8988T (cell line): ENCODE data around the gene HCFC1.
A peak's percentile ranks its signal among the peaks of the same experiment; 100 is the strongest.

Experiments used
- DNase-seq: peaks from one replicate; pipeline ENCODE4 v3.0.0; 2011

The HCFC1 gene

DNA sequence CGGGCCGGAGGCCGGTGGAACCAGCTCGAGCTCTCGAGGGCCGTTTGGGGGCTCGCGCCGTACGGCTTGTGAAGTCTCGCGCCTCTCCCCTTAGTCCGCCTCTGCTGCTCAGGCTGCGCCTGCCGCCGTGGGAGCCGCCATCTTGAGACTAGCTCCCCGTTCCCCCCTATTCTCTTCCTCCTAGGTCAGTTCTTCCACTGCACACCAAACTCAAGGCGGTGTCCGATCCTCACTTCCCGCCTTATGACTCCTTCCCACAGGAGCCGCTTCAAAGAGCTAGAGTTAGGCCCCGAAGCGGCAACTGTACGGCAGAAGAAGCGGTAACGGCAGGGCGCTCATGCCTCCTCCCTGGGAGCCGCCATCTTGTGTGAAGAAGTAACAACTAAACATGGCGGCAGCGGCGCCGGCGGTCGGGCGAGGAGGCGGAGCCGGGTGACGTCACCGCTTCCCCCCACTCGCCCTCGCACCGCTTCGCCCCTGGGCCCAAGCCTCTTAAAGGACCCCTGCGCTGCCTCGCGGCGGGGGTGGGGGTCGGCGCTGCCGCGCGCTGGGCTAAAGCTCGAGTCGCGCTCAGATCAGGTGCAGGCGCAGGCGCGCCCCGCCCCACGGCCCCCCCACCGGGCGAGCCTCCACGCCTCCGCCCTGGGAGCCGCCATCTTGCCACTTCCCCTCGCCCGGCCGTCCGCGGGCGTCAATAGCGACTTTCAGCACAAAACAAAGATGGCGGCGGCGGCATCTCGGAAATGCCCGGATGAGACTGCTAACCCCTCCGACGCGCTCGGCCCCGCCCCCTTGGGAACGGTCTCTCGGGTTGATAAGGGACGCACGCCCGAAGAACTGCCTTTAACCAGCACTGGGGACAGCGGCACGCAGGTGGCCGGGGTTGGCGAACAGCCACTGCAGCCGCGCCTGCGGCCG is at the start of gene HCFC1:
TSS of gene HCFC1 (minus strand) at position 369 of the 918 bp plus-strand sequence. CDS start 978 bp downstream, outside the sequence.
- DNase-seq, result peak; percentile 92

DNA sequence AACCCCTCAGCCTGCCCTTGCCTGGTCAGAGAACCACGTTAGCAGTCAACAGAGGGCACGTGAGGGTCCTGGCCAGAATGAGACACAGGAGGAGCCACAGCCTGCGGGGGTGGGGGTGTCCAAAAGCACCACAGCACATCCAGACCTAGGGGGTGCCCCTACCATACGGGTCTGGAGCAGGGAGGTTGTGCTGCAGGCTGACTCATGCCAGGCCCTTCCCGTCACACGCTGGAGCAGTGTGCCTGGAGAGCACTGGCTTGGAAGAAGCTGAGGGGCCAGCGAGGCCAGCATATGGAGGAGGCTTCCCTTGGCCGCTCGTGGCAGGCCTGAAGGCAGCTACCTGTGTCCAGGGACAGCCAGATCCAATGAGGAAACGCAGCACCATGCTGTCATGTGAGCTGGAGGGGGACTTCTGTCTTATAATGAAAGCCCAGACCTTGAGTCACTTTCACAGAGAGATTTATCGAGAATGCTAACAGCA is 49.6 kb upstream of the HCFC1 start:
- DNase-seq, result no peak

DNA sequence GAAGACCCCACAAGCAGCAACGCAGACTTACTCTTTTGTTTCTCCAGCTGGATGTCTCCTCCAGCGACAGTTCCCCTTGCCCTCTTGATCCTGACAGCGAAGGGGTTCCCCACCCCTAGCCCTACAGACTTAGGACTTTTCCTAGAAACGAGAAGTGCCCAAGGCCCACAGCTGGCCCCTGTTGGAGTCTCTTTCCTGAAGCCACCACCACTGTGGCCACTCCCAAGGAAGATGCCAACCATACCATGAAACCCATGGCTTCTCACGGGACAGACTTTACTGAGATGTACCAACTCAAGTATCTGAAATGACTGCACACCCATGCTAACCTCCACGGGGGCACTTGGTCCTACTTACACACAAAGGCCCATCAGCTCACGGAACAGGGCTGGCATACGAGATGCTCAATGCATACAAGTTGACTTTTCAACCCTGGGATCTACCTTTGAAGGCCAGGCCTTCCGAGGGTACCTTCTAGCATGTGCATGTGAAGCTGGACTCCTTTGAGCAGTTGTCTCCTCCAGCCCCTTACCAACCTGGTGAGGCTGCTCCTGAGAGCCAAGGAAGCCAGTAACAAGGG is 49.0 kb upstream of the HCFC1 start:
- DNase-seq, result no peak

DNA sequence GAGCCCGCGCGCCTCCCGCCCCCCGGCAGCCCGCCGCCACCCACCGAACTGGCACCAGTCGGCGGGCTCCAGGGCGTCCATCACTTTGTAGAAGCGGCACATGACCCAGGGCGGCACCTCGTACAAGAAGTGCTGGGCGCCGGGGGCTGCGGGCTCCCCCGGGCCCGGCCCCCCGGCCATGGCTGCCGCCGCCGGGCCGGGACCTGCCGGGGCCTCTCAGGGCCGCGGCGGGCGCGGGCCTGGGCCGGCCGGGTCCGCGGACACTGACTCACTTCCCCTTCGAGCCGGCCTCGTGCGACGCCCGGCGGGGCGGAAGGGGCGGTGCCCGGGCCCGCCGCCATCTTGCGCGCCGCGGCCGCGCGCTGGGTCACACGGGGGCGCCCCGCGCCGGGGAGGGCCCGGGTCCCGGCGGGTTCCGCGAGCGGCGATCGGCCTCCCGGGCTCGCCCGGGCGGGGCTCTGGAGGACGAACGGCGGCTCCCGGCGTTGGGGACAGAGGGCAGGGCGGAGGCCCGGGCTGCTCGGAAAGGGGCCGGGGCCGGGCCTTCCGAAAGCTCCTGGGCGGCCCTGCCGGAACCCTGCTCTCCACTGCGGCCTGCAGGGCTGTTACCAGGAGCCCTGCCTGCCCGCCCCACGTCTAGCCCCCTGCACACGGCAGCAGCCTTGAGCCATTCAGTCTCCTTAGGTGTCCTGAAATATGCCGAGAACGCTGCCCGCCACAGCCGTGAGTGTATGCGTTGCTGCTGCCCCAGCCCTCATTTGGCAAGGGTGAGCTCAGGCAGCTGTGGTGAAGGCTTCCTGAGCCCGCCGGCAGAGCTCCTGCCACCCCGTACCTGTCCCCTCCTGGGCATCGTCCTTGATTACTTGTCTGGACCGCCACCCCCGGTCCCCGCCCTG is 48.3 kb upstream of the HCFC1 start, which contains the start of gene IRAK1:
TSS of gene IRAK1 (minus strand) at position 270 of the 896 bp plus-strand sequence. CDS start at position 180, 90 bp downstream.
- no peak for DNase-seq

DNA sequence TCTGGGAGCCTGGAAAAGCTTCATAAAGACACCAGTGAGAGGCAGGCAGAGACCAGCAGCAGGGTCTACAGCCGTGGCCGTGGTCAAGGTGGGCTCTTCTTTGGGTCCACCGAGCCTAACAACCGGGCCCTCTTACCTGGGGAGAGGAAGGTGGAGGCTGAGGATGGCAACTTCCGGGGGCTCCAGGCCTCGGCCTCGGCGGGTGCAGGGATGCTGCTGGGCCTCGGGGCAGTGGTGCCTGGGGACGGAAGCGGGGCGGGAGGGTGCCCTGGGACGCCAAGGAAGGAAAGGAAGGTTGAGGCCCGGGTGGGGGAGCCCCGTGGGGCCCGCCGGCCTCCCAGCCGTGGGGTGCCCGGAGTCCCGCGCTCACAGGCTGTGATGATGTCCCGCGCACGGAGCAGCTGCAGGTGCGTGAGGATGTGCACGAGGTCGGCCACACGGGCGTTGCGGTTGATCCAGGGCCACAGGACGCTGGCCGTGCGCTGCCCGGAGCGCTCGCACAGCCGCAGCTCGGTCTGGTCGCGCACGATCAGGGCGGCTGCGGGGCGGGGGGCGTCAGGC is 47.5 kb upstream of the HCFC1 start:
- no peak for DNase-seq

DNA sequence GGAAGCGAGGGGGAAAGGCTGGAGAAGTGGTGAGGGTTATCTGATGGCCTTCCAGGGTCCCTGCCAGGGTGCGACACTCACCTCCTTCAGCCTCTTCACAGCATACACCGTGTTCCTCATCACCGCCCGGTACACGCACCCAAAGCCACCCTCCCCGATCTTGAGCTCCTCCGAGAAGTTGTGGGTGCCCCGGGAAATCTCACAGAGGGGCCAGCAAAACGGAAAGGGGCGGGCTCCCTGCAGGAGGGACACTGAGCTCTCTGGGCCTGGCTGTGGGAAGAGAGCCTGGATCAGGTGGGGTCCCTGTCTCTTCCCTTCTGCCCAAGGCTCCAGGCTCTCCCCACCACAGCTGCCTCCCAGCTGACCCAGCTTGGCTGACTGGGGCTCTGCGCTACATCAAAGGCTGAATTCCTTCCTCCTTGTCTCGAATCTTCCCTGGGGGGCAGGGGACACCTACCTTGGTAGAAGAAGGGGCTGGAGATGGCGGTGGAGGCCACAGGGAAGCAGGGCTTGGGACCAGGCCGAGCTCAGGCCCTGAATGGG is 47.0 kb upstream of the HCFC1 start:
- no peak for DNase-seq

DNA sequence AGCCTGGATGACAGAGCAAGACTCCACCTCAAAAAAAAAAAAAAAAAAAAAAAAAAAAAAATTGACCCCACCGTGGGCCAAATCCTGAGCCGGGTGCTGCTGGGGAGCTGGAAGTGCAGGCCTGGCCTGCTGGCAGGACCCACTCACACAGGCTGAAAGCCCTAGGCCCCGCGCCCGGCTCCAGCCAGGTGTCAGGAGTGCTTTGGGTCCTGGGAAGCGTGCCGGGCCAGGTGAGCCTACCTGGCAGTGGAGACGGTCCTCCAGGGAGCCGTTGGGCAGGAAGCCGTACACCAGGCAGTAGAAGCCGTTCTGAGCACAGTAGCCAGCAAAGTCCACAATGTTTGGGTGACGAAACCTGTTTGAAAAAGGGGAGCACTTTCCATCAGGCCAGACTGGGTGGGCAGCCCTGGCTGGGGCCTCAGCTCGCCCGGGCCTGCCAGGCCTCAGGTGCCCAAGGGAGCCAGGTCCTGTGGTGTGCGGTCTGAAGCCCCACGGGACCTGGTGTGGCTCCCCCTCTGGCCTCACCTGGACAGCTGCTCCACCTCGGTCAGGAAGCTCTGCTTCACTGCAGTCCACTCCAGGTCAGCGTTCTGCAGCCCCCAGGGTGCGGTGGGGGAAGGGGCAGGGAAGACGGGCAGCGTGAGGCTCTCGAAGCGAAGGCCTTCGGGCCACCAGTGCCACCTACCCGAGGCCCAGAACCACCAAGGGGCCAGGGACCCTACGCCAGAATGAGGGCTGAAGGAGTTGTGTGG is 46.3 kb upstream of the HCFC1 start:
- no peak for DNase-seq

DNA sequence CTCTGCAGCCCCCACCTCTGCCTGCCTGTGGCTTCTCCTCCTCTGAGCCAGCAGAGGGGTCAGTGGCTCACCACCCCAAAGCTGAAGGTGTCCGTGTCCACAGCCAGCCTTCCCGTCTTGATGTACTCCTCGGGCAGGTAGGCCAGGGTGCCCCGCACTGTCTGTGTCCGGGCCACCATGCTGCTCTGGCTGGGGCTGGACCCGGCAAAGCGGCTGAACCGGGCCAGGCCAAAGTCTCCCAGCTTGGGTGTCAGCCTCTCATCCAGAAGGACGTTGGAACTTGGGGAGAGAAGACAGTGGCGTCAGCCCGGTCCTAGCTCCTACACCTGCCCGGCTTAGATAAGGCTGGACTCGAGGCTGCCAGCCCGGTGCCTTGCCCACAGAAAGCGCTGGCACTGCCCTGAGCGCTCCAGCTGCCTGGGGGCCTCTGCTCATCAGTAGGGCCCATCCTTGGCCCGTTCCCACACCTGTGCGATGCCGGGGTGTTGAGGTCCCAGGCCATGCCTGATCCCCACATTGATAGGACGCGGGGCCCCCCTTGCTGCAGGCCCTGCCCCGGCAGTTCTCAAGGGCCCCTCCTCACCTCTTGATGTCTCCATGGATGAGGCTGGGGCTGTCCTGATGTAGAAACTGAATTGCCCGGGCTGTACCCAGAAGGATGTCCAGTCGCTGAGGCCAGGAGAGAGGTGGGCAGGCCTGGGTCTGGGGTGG is 44.9 kb upstream of the HCFC1 start:
- no peak for DNase-seq

DNA sequence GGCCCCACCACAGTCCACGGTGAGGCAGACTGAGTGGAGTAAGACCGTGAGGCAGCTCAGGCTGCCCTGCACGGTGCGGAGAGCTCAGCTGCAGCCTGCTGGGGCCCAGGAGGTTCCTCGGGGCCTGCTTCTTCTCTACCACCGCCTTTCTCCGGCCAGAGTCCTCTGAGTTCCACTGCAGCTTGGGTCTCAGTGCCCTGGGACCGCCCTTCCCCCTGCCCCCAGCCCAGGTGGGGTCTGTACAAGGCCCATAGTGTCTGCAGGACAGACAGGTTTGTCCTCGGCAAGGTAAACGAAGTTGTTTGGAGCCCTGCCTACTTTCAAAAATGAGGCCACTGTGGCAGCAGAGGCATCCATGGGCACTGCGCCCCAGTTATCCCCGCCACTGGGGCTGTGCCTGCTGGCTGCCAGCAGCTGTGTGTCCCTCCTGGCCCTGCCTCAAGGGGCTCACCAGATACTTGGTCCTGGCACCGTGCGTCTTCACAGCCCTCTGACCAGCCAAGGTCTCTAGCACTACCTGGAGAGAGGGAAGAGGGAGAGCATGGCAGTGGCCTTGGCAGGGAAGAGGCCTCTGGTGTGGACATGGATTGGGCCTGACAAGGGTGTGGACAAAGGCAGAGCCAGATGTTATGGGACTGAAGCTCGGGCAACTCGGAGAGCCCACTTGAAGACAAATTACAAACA is 44.1 kb upstream of the HCFC1 start:
- no peak for DNase-seq

DNA sequence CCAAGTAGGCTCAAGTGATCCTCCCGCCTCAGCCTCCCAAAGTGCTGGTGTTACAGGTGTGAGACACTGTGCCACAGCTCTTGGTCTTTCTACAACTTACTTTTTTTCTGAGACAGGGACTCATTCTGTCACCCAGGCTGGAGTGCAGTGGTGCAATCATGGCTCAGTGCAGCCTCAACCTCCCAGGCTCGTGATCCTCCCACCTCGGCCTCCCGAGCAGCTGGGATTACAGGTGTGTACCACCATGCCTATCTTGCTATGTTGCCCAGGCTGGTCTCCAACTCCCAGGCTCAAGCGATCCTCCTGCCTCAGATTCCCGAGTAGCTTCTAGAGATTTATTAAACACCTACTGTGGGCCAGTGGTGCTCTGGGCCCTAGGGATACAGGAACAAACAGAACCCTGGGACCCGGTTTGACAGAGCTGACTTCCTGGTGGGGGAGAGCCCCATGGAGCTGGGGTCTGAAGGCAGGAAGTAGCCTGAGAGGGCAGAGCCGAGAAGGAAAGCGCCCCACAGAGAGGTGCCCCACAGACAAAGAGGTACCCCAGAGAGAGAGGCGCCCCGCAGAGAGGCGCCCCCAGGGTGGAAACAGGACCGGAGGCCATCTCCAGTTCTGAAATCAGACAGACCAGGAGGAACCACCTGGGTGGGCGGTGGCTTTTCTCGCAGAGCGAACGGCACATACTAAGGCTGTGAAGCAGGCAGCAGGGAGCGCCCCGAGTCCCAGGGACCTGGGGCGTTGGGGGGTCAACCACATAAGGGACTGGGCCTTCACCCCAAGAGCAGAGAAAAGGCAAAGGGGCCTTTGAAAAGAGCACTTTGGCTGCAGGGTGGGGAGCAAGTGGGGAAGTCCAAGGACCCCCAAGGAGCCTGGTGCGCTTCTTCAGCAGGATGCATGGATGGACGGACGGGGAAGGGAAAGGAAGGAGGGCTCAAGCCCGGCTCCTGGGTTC is 43.1 kb upstream of the HCFC1 start:
- no peak for DNase-seq

DNA sequence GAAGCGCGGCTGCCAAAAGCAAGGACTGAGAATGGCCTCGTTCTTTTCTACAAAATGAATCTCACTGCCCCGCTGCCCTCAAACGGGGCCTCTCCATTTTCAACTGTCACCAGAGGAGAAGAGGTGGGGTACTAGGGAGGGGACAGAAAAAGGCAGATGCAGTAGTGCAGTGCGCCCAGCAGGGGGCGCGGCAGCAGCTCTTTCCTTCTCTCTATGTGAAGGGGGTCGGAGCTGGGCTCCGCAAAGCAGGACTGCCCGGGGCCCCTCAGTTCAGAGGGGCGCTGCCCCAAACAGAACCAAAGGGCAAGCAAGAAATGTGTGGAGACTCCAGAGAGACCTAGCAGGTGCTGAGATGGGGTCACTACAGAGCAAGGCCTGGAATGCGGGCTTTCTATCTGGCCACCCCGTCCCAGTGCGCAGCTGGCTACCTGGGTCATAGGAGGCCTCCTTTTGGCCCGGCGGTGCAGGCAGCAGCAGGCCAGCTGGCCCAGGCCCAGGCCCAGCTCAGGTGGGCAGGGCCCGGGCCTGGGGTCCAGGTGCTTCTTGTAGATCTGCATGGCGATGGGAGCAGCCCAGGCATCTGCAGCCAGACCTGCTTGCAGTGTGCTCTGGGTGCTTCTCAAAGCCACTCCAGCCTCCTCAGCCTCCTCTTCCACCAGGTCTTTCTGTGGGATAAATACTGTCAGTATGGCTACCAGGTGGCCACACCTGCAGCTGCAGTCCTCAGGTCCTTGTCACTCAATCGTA is 42.2 kb upstream of the HCFC1 start:
- peak; percentile 81 for DNase-seq

DNA sequence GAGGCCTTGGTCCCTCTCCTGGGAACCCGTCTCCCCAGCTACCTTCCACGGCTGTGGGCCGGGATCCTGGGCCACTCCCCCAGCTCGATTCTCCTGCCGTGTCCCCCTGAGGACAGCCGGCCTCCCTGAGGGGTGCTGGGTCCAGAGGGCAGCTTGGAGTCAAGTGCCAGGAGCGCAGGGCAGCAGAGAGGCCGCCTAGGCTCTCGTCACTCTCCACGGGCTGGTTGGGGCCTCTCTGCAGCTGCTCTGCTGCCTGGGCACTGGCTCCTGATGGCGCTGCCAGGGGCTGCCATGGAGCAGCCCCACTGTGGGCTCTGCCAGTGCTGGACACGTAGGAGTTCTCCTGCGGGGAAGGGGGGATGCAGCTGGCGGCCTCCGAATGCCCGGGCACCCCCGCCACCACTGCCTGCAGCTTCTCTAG is 41.4 kb upstream of the HCFC1 start:
- DNase-seq, result no peak

DNA sequence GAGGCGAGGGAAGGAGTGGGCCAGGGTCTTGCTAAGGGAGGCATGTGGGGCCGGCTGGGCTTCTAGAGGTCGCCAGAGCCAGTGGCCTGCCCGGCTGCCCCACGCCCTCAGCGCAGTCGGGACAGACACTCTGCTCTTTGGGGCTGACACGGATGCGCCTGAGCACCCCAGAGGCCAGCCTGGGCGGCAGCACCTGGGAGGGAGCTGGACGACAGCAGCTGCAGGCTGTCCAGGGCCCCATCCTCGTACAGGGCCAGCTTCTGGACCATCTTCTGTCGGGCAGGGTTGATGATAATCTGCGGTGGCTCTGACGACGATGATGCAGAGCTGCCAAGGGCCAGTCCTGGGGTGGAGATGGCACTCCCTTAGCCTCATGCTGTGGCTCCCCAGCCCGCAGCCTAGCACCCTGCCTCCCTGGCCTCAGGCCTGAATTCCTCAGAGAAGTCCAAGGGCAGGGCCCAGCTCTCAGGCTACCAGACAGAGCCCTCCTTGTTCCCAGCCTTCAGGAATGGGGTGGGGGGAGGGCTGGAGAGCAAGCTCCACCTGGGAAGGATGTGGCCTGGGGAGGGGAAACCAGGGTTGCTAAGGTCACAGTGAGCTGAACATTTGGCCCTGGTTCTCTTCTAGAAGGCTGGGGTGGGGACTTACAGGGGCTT is 40.8 kb upstream of the HCFC1 start:
- DNase-seq, result no peak

DNA sequence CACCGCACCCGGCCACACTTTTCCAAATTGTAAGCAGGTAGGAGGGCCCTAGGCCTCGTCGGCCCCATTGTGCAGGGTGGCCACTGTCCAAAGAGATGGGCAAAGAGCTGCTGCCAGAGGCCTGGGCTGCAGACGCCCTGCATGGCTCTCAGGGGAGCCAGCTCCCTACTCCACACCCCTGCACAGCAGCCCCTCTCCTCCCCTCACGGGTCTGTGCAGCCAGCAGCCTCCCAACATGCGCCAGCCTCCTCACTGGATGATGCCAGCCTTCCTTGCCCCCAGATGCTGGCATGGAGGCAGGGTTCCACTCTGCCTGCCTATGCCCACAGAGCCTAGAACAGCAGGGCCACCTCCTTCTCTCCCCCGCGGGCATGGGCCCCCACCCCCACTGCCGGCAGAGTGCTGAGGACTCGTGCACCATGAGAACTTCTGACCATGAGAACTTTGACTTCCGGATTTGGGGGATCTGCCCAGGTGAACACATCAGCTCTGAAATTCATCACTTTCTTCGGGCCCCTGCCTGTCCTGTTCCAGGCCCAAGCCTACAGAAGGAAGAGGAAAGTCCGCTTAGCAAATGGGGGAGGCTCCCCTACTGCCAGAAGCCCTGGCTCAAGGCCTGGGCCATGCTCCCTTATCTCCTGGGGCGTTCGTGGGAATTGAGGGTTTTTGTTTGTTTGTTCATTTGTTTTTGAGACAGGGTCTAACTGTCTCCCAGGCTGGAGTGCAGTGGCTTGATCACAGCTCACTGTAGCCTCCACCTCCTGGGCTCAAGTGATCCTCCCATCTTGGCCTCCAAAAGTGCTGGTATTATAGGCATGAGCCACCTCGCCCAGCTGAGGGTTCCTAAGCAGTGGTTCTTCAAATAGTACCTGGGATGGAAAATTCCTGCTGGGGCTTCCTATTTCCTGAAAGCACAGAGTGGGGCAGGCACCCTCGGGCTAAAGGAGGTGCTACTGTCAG is 40.0 kb upstream of the HCFC1 start:
- no peak for DNase-seq

DNA sequence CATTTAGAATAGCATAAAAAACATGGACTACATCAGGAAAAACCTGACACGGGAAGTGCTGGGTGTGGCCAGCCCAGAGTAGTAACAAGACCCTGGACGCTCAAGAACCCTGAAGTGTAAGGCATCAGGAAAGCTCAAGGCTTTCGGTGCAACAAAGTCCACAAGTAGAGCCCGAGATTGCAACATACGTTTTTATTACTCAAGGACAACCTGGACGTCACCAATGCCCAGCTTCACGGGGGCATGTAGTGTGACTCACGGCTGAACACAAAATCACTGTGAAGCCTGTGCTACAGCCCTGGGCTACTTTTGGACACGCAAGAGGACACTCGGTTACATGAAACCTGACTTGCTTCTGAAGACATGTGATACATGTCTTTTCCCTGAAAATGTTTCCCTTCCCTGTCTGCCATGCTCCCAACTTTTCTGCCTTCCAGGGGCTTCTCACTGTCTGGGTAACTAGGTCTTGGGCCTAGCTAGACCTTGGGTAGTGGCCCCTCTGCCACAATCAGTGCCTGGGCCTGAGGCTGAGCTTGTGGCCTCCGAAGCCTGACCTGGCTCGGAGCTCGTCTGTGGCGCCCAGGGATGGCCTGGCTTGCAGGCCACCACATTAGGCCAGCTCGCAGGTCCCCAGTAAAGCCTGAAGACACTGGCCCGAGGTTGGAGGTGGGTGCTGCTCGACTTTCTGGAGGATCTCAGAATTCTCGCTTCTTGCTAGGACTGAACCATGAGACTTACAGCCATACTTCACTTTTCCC is 38.9 kb upstream of the HCFC1 start:
- DNase-seq, result no peak

DNA sequence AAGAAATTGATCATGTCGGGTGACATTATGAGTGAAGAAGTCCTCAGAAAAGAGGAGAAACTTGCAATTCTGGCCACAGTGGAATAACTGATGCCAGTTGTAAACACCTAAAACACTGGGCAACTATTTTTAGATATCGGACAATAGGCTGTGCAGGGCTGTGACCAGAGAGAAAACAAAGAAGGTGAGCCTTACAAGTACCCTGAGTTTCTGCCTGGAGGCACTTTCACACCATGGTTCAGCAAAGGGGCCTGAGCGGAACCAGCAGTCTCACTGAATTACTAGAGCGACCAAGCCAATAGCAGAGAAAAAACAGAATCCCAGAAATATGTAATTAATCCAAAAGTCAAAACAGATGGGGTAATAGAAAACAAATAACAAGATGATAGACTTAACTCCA is 36.9 kb upstream of the HCFC1 start:
- no peak for DNase-seq
